SH-SY5Y (cell line): ENCODE data around the gene CYREN.

Experiments
- GATA2 ChIP-seq: IDR thresholded peaks from 2 replicates; pipeline ENCODE4 v1.6.1; 2011; ENCODE audit warnings: mild to moderate bottlenecking, low read depth, low read length
- GATA3 ChIP-seq: IDR thresholded peaks from 2 replicates; pipeline ENCODE4 v1.6.1; 2011; ENCODE audit warnings: low read depth, mild to moderate bottlenecking, low read length, moderate library complexity

DNA sequence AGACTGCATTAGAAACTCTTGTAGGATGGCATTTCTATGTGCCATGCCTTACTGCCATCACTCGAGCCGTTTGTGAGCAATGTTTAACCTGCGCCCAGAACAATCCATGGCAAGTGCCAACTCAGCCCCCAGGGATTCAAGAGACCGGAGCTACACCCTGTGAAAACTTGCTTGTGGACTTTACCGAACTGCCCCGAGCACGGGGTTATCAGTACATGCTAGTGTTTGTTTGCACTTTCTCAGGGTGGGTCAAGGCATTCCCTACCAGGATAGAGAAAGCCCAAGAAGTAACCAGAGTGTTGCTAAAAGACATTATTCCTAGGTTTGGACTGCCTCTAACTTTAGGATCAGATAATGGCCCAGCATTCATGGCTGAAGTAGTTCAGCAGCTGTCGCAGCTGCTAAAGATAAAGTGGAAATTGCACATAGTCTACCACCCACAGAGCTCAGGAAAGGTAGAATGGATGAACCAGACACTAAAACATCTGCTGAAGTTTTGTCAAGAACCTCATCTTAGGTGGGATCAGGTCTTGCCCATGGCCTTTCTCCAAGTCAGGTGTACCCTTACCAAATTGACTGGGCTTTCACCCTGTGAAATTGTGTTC is 8.9 kb upstream of the CYREN start:
- TF ChIP-seq GATA2 (no peak), GATA3 (no peak)
